Activated T-helper 1 cell treated with Interleukin-2 at 50 U/mL for 16 hours (primary cell): ENCODE measurements around the gene CYP26C1.

ENCODE experiments used
- DNase-seq: peaks from one replicate; pipeline ENCODE4 v3.0.0-alpha.2; 2020; ENCODE audit warnings: low read depth

CYP26C1 gene

DNA sequence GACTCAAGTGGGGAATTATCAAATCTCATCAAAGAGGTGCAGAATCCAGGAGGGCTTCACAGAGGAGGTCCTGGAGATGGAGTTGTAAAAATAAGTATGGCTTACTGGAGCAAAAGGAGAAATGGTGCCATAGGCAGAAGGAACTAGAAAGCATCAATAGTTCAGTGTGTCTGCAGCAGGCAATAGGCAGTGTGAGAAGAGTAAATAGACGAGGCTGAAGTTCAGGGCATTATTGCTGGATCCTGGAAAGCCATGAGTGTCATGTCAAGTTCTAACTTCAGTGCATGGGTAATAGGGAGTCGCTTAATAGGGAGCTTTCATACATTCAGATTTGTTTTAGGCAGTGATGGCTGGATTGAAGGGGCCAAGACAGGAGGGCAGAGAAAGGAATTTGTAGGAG is 52.4 kb downstream of the CYP26C1 start:
- DNase-seq = no peak

DNA sequence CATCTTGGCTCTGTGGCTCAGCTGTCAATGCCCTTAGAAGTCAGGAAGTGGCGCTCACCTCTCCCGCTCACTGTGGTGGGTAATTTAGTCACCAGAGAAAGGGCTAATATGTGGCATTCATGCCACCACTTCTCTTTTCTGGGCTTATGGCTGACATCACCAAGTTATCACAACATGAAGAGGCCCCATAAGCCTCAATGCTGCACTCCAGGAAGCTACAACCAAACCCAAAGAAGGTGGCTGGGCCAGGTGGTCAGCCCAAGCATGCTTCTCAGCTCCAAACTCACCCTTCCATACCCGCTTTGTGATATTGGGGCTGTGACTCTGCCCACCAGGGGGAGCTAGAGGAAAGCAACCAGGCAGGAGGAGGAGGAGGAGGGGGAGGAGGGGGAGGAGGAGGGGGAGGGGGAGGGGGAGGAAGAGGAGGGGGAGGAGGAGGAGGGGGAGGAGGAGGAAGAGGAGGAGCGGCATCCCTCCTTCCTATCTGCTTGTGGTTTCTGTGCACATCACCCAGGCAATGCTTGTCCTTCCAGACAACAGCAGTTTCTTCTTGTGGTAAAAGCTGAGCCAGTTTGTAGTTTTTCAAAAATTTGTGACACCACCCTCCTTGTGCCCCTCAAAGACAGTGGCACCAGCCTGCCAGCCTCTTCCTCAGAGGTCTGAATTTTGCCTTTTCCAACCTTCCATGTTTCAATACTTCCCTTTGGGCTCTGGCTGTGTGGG is 55.2 kb downstream of the CYP26C1 start:
- peak; percentile 45 for DNase-seq
